GM21825 (cell line): ENCODE results near the gene ADGRG4.
"Not testable (repeated sequence)": the region's sequence is repeated elsewhere in the genome, so short reads cannot be mapped to it uniquely, and the experiment has no call there.

Source experiments
- ATAC-seq: cut with Tn5 transposase; IDR thresholded peaks from one replicate; pipeline ENCODE4 v1.9.1; 2021; ENCODE audit warnings: mild to moderate bottlenecking, moderate library complexity; ENCODE audit not compliant: unreplicated experiment

ADGRG4 gene

GRCh38 chrX:136300721-136301120 lies at the start of gene ADGRG4:
Gene ADGRG4, plus strand, starts transcription at chrX:136300963. Its CDS starts 7,815 bp downstream, at chrX:136308778.
- not testable (repeated sequence) for ATAC-seq

GRCh38 chrX:136251041-136251991 lies 49.4 kb upstream of the ADGRG4 start, which contains the start of gene MAP7D3:
Gene MAP7D3, minus strand, starts transcription at chrX:136251400. Its CDS starts 42 bp downstream, at chrX:136251358.
- ATAC-seq = peak; percentile 89

GRCh38 chrX:136255541-136255940 lies 45.2 kb upstream of the ADGRG4 start:
- ATAC-seq = no peak

- ATAC-seq = no peak
Measured at GRCh38 chrX:136256026-136256425, 44.7 kb upstream of the ADGRG4 start.

- ATAC-seq = no peak
Measured at GRCh38 chrX:136258951-136259350, 41.8 kb upstream of the ADGRG4 start.

GRCh38 chrX:136259543-136259942 lies 41.2 kb upstream of the ADGRG4 start:
- no peak for ATAC-seq

GRCh38 chrX:136260776-136261175 lies 40.0 kb upstream of the ADGRG4 start:
- no peak for ATAC-seq

GRCh38 chrX:136261321-136261720 lies 39.4 kb upstream of the ADGRG4 start:
- no peak for ATAC-seq

- no peak for ATAC-seq
Measured at GRCh38 chrX:136262243-136262642, 38.5 kb upstream of the ADGRG4 start.

GRCh38 chrX:136262812-136263315 lies 37.9 kb upstream of the ADGRG4 start:
- no peak for ATAC-seq

- ATAC-seq = no peak
Measured at GRCh38 chrX:136266828-136267227, 33.9 kb upstream of the ADGRG4 start.

- ATAC-seq = peak; percentile 52
Measured at GRCh38 chrX:136268051-136269048, 32.4 kb upstream of the ADGRG4 start.

- no peak for ATAC-seq
Measured at GRCh38 chrX:136269921-136270320, 30.8 kb upstream of the ADGRG4 start.

- peak; percentile 60 for ATAC-seq
Measured at GRCh38 chrX:136271300-136271699, 29.5 kb upstream of the ADGRG4 start.

- no peak for ATAC-seq
Measured at GRCh38 chrX:136272325-136272724, 28.4 kb upstream of the ADGRG4 start.

GRCh38 chrX:136273986-136274385 lies 26.8 kb upstream of the ADGRG4 start:
- no peak for ATAC-seq

- ATAC-seq = no peak
Measured at GRCh38 chrX:136275553-136275952, 25.2 kb upstream of the ADGRG4 start.

GRCh38 chrX:136286375-136286774 lies 14.4 kb upstream of the ADGRG4 start:
- not testable (repeated sequence) for ATAC-seq

GRCh38 chrX:136291824-136292223 lies 8.9 kb upstream of the ADGRG4 start:
- ATAC-seq = no peak

GRCh38 chrX:136292656-136293055 lies 8.1 kb upstream of the ADGRG4 start:
- no peak for ATAC-seq

- no peak for ATAC-seq
Measured at GRCh38 chrX:136295380-136295779, 5.4 kb upstream of the ADGRG4 start.
